BLaER1 (cell line): ENCODE data around the gene SEC24C.
A peak's percentile ranks its signal among the peaks of the same experiment; 100 is the strongest.

Experiments
- H3K27ac ChIP-seq: shearing (Covaris generic); formaldehyde crosslinking; 2 replicates; pipeline ENCODE4 v1.8.1; 2022
- H3K27me3 ChIP-seq: shearing (Covaris generic); formaldehyde crosslinking; 2 replicates; pipeline ENCODE4 v1.8.1; 2022
- H3K36me3 ChIP-seq: shearing (Covaris generic); formaldehyde crosslinking; 2 replicates; pipeline ENCODE4 v1.8.1; 2022
- H3K4me1 ChIP-seq: shearing (Covaris generic); formaldehyde crosslinking; 2 replicates; pipeline ENCODE4 v1.8.1; 2022
- H3K4me2 ChIP-seq: shearing (Covaris generic); formaldehyde crosslinking; 2 replicates; pipeline ENCODE4 v1.8.1; 2022
- H3K4me3 ChIP-seq: shearing (Covaris generic); formaldehyde crosslinking; 2 replicates; pipeline ENCODE4 v1.8.1; 2022
- H3K9ac ChIP-seq: shearing (Covaris generic); formaldehyde crosslinking; 2 replicates; pipeline ENCODE4 v1.8.1; 2022
- H3K9me3 ChIP-seq: shearing (Covaris generic); formaldehyde crosslinking; 2 replicates; pipeline ENCODE4 v1.8.1; 2022
- H4K20me1 ChIP-seq: shearing (Covaris generic); formaldehyde crosslinking; 2 replicates; pipeline ENCODE4 v1.8.1; 2022
- Cebpa-rat ChIP-seq: shearing (Covaris generic); IDR thresholded peaks from 2 replicates; pipeline ENCODE4 v1.8.1; 2022

Gene SEC24C

GRCh38 chr10:73773152-73773879, 29.1 kb downstream of the SEC24C start:
- H3K9ac ChIP-seq: peak overlapping the region; percentile 84
- peak overlapping the region; percentile 84 for H3K4me3 ChIP-seq
- H4K20me1 ChIP-seq: peaks cover 57% of the 10 kb centered on the region
- H3K27ac ChIP-seq: peak overlapping the region; percentile 89
- no peaks in the 10 kb centered on the region for H3K9me3 ChIP-seq
- H3K27me3 ChIP-seq: no peaks in the 10 kb centered on the region
- H3K4me1 ChIP-seq: peaks cover 80% of the 10 kb centered on the region
- H3K36me3 ChIP-seq: peaks cover 59% of the 10 kb centered on the region
- H3K4me2 ChIP-seq: peak overlapping the region; percentile 99
- no peak for TF ChIP-seq Cebpa-rat

GRCh38 chr10:73774637-73775036, 30.5 kb downstream of the SEC24C start:
- peak overlapping the region; percentile 99 for H3K4me2 ChIP-seq
- peak overlapping the region; percentile 84 for H3K9ac ChIP-seq
- peaks cover 59% of the 10 kb centered on the region for H3K36me3 ChIP-seq
- peak overlapping the region; percentile 84 for H3K4me3 ChIP-seq
- no peak overlapping the region for H3K27ac ChIP-seq
- peaks cover 80% of the 10 kb centered on the region for H3K4me1 ChIP-seq
- H3K9me3 ChIP-seq: no peaks in the 10 kb centered on the region
- no peaks in the 10 kb centered on the region for H3K27me3 ChIP-seq
- TF ChIP-seq Cebpa-rat: no peak
- peaks cover 63% of the 10 kb centered on the region for H4K20me1 ChIP-seq

- no peak for TF ChIP-seq Cebpa-rat
- H3K9me3 ChIP-seq: no peaks in the 10 kb centered on the region
- H3K4me1 ChIP-seq: peaks cover 88% of the 10 kb centered on the region
- H3K4me3 ChIP-seq: no peak overlapping the region
- H4K20me1 ChIP-seq: peaks cover 83% of the 10 kb centered on the region
- H3K27ac ChIP-seq: no peak overlapping the region
- H3K27me3 ChIP-seq: no peaks in the 10 kb centered on the region
- H3K4me2 ChIP-seq: peak overlapping the region; percentile 97; the same call in 1 of the 2 replicates
- no peak overlapping the region for H3K9ac ChIP-seq
- peaks cover 49% of the 10 kb centered on the region for H3K36me3 ChIP-seq
Observed at GRCh38 chr10:73779018-73779417, 34.8 kb downstream of the SEC24C start.

GRCh38 chr10:73779539-73780197, 35.5 kb downstream of the SEC24C start:
- H3K4me3 ChIP-seq: no peak overlapping the region
- no peaks in the 10 kb centered on the region for H3K27me3 ChIP-seq
- no peaks in the 10 kb centered on the region for H3K9me3 ChIP-seq
- peak overlapping the region; percentile 97 for H3K4me2 ChIP-seq
- TF ChIP-seq Cebpa-rat: no peak
- peaks cover 88% of the 10 kb centered on the region for H3K4me1 ChIP-seq
- peaks cover 76% of the 10 kb centered on the region for H4K20me1 ChIP-seq
- H3K36me3 ChIP-seq: peaks cover 49% of the 10 kb centered on the region
- peak overlapping the region; percentile 34; the same call in 1 of the 2 replicates for H3K9ac ChIP-seq
- no peak overlapping the region for H3K27ac ChIP-seq

- Histone ChIP-seq H4K20me1 (peaks cover 70% of the 10 kb centered on the region), H3K4me2 (peak overlapping the region; percentile 97), H3K27ac (no peak overlapping the region), H3K9ac (peak overlapping the region; percentile 34; the same call in 1 of the 2 replicates), H3K4me3 (peak overlapping the region; percentile 89), H3K4me1 (peaks cover 85% of the 10 kb centered on the region), H3K36me3 (peaks cover 48% of the 10 kb centered on the region), H3K27me3 (no peaks in the 10 kb centered on the region), H3K9me3 (no peaks in the 10 kb centered on the region)
- no peak for TF ChIP-seq Cebpa-rat
Observed at GRCh38 chr10:73780301-73780700, 36.1 kb downstream of the SEC24C start.

GRCh38 chr10:73780966-73781365, 36.8 kb downstream of the SEC24C start:
- peak overlapping the region; percentile 94 for H3K27ac ChIP-seq
- peak overlapping the region; percentile 97 for H3K4me2 ChIP-seq
- H3K36me3 ChIP-seq: peaks cover 42% of the 10 kb centered on the region
- peak overlapping the region; percentile 89 for H3K4me3 ChIP-seq
- peaks cover 68% of the 10 kb centered on the region for H4K20me1 ChIP-seq
- no peak for TF ChIP-seq Cebpa-rat
- peak overlapping the region; percentile 93 for H3K9ac ChIP-seq
- no peaks in the 10 kb centered on the region for H3K9me3 ChIP-seq
- H3K27me3 ChIP-seq: no peaks in the 10 kb centered on the region
- peaks cover 78% of the 10 kb centered on the region for H3K4me1 ChIP-seq

GRCh38 chr10:73781548-73781878, 37.3 kb downstream of the SEC24C start:
- peak overlapping the region; percentile 94 for H3K27ac ChIP-seq
- peak overlapping the region; percentile 97 for H3K4me2 ChIP-seq
- TF ChIP-seq Cebpa-rat: no peak
- no peaks in the 10 kb centered on the region for H3K27me3 ChIP-seq
- H3K4me3 ChIP-seq: peak overlapping the region; percentile 89
- peaks cover 76% of the 10 kb centered on the region for H3K4me1 ChIP-seq
- H3K36me3 ChIP-seq: peaks cover 37% of the 10 kb centered on the region
- H4K20me1 ChIP-seq: peaks cover 68% of the 10 kb centered on the region
- peak overlapping the region; percentile 93 for H3K9ac ChIP-seq
- H3K9me3 ChIP-seq: no peaks in the 10 kb centered on the region

GRCh38 chr10:73781879-73782748, 37.9 kb downstream of the SEC24C start, which contains the start of gene CHCHD1:
Gene CHCHD1 (plus strand): TSS chr10:73782048. CDS start chr10:73782076, 28 bp downstream.
- Histone ChIP-seq H3K27ac (peak within 1 kb of the TSS; percentile 94), H3K4me2 (peak within 1 kb of the TSS; percentile 97), H3K36me3 (peaks cover 32% of the 10 kb centered on the region), H4K20me1 (peaks cover 68% of the 10 kb centered on the region), H3K4me3 (peak within 1 kb of the TSS; percentile 89), H3K4me1 (peaks cover 76% of the 10 kb centered on the region), H3K27me3 (no peaks in the 10 kb centered on the region), H3K9ac (peak within 1 kb of the TSS; percentile 93), H3K9me3 (no peaks in the 10 kb centered on the region)
- TF ChIP-seq Cebpa-rat: no peak

- Histone ChIP-seq H3K4me1 (peaks cover 76% of the 10 kb centered on the region), H3K4me2 (peak overlapping the region; percentile 97), H3K4me3 (peak overlapping the region; percentile 89), H3K9ac (peak overlapping the region; percentile 93), H3K27me3 (no peaks in the 10 kb centered on the region), H4K20me1 (peaks cover 68% of the 10 kb centered on the region), H3K9me3 (no peaks in the 10 kb centered on the region), H3K27ac (peak overlapping the region; percentile 94), H3K36me3 (peaks cover 27% of the 10 kb centered on the region)
- no peak for TF ChIP-seq Cebpa-rat
Observed at GRCh38 chr10:73782749-73783085, 38.5 kb downstream of the SEC24C start.
